Superior temporal gyrus (tissue), 1 donor: Measurements from ENCODE around the gene DYRK1A.

ENCODE experiments used
- DNase-seq: peaks from one replicate; pipeline ENCODE4 v3.0.0-alpha.2; 2016; ENCODE audit errors: extremely low spot score

The DYRK1A gene

DNA sequence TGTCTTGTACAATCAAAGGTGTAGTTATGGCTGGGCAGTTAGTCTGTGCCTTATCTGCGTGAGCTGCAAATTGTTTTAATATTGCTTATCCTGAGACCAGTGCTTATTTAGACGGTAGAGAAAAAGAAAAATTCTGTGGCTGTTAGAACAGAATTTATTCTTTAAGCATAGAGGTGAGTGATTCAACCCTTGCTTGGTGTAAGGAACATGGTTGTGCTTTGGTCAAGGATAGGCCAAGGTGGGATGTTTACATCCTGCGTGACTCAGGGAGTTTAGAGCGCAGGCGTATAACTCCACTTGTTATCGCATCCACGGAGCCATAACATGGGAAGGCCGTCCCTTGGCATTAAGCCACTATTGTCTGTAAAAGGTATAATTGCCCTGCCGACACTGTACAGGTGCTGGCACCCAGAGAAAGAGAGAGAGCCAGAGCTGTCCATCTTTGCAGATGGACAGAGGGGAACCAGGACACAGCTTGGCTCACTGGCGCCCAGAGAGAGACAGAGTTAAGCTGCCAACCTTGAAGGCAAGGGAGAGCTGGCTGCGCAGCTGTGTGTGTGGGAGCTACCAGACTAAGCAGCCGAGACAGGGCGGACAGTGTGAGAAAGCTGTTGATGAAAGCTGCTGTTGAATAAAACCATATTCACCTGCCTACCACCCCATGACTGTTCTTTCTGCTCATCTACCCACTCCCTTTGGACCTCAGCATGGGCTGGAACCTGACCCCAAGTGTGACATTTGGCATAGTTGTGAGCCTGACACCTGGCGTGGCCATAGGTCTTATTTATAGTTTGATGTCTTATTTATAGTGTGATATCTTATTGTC is 200.4 kb downstream of the DYRK1A start:
- peak; percentile 30 for DNase-seq

DNA sequence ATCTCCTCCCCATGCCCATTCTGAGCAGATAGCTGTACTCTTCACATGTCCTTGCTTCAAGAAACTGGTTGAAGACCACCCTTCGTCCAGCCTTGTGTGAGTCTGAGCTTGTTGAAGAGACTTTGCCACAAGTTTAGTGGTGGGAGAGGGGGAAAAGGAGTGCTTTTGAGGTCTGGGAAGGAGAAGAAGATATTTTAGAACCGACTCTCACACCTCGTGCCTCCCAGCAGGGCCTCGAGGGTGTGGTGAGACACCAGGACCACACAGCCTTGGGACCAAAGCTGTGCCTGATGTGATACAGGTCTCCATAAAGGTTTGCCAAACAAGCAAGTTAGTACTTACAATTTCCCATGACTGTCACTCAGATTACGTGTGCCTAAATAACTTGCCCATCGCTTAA is 201.8 kb downstream of the DYRK1A start:
- DNase-seq = no peak

DNA sequence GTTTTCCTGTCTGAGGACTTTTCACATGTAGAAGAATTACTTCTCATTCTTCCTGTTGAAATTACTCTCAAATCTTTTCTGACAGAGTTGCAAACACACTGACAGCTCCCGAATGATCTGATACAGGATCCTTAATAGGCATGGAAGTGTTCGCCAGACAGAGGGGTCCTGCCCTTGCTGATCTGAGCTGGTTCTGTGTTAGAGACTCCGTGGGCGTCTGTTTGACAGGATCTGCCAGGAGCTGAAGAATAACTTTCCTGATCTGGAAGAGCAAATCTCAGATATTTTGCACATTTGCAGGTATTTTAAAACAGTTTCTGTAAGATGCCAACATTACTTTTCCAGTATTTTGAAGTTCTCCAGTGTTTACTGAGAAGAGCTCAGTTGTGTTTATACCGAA is 202.3 kb downstream of the DYRK1A start:
- DNase-seq = no peak

DNA sequence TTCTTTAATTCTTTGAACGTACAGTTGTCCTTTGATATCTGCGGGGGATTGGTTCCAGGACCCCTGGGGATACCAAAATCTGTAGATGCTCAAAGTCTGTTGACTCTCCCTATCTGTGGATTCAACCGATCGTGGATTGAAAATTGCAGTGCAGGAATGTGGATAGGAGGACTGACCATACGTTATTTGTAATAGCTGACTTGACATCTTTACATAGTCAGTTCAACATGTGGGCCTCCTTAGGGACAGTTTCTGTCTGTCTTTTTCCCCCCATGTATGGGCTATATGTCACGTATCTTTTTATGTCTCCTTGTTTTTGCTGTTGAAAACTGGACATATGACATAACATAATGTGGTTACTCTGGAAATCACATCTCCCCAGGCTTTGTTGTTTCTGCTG is 204.9 kb downstream of the DYRK1A start:
- DNase-seq = no peak

DNA sequence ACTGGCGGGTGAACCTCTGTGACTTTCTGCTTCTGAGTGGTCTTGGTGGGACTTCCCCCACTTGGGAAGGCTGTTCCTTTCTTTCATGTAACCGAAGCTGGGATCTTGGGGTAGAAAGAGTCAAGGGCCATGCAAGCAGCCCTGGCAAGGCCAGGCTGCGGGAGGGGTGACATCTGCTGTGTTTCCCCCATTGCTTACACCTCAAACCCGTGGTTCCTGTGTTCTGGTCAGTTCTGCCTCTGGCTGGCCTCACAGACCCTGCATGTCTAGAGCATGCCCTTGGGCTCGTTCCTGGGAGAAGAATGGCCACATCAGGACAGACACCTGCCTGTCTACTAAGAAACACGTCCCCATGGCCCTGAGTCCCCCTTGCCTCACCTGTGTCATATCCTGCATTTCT is 207.7 kb downstream of the DYRK1A start:
- DNase-seq = no peak

DNA sequence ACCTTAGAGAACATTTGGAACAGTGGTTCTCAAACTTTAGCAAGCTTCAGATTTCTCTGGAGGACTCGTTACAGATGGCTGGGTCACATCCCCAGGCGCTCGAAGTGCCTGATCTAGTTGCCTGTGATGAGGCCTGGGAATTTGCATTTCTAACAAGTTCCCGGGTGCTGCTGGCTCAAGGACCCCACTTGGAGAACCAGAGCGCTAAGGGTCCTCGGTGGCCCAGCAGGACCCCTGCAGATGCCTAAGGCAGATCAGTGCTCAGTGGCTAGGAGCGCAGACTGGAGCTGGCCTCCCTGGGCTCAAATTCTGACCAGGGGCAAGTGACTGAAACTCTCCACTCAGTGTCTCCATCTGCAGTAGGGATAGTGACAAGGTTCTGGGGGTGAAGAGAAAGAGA is 208.2 kb downstream of the DYRK1A start:
- DNase-seq = no peak

DNA sequence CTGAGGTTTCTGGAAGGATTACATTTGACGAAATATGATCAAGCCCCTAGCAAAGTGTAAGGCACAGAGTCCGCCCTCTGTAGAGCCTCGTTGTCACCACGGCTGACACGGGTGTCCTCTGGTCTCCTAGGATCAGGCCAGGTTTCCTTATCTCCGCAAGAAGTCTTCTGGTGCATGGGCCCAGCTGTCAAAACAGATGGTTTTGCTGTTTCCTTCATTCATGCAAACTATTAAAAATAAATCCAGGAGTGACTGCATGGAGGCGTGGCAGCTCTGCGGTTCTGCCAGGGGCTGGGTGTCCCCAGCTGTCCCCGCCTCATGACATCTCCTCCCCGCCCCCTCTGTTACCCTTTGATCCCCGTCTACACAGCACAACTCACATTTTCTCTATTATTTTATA is 209.0 kb downstream of the DYRK1A start:
- DNase-seq = no peak
